ENCODE results near the gene SOX5. TPM values are rescaled to one million over a fixed set of nuclear protein-coding genes. Genes with fewer than 3 reads are reported as not detected.
"Not testable (repeated sequence)": the region's sequence is repeated elsewhere in the genome, so short reads cannot be mapped to it uniquely, and the experiment has no call there.

SOX5 gene
- total RNA-seq, 1 donor = 0.94 TPM

GRCh38 chr12:23831739-23832138 lies 117.7 kb downstream of the SOX5 start:
- Histone ChIP-seq H3K4me1 (ENCODE audit: insufficient read depth, low read length) (no peaks in the 10 kb centered on the region), H3K9me3 (ENCODE audit: low read depth, low read length) (no peaks in the 10 kb centered on the region), H3K27me3 (ENCODE audit: insufficient read depth, low read length) (no peaks in the 10 kb centered on the region), H3K4me3 (ENCODE audit: low read length) (no peak overlapping the region)

- H3K4me1 ChIP-seq (ENCODE audit: insufficient read depth, low read length) = no peaks in the 10 kb centered on the region
- no peak overlapping the region for H3K4me3 ChIP-seq (ENCODE audit: low read length)
- H3K9me3 ChIP-seq (ENCODE audit: low read depth, low read length) = no peaks in the 10 kb centered on the region
- no peaks in the 10 kb centered on the region for H3K27me3 ChIP-seq (ENCODE audit: insufficient read depth, low read length)
Measured at GRCh38 chr12:23830210-23830609, 119.3 kb downstream of the SOX5 start.

GRCh38 chr12:23827353-23827752 lies 122.1 kb downstream of the SOX5 start:
- no peaks in the 10 kb centered on the region for H3K4me1 ChIP-seq (ENCODE audit: insufficient read depth, low read length)
- H3K4me3 ChIP-seq (ENCODE audit: low read length) = no peak overlapping the region
- H3K9me3 ChIP-seq (ENCODE audit: low read depth, low read length) = no peaks in the 10 kb centered on the region
- H3K27me3 ChIP-seq (ENCODE audit: insufficient read depth, low read length) = no peaks in the 10 kb centered on the region

- H3K27me3 ChIP-seq (ENCODE audit: insufficient read depth, low read length); H3K4me3 ChIP-seq (ENCODE audit: low read length); H3K4me1 ChIP-seq (ENCODE audit: insufficient read depth, low read length): not testable (repeated sequence)
Measured at GRCh38 chr12:23825124-23825523, 124.3 kb downstream of the SOX5 start.

GRCh38 chr12:23824358-23824757 lies 125.1 kb downstream of the SOX5 start:
- no peaks in the 10 kb centered on the region for H3K4me1 ChIP-seq (ENCODE audit: insufficient read depth, low read length)
- H3K27me3 ChIP-seq (ENCODE audit: insufficient read depth, low read length) = no peaks in the 10 kb centered on the region
- no peaks in the 10 kb centered on the region for H3K9me3 ChIP-seq (ENCODE audit: low read depth, low read length)
- H3K4me3 ChIP-seq (ENCODE audit: low read length) = no peak overlapping the region

More at GRCh38 chr12:23825124-23825523, 124.3 kb downstream of the SOX5 start:
- H3K9me3 ChIP-seq (ENCODE audit: low read depth, low read length) = not testable (repeated sequence)

- H3K4me3 ChIP-seq (ENCODE audit: low read length); H3K9me3 ChIP-seq (ENCODE audit: low read depth, low read length); H3K27me3 ChIP-seq (ENCODE audit: insufficient read depth, low read length); H3K4me1 ChIP-seq (ENCODE audit: insufficient read depth, low read length): not testable (repeated sequence)
Measured at GRCh38 chr12:23822883-23823282, 126.6 kb downstream of the SOX5 start.

- no peaks in the 10 kb centered on the region for H3K9me3 ChIP-seq (ENCODE audit: low read depth, low read length)
- no peak overlapping the region for H3K4me3 ChIP-seq (ENCODE audit: low read length)
- no peaks in the 10 kb centered on the region for H3K27me3 ChIP-seq (ENCODE audit: insufficient read depth, low read length)
- no peaks in the 10 kb centered on the region for H3K4me1 ChIP-seq (ENCODE audit: insufficient read depth, low read length)
Measured at GRCh38 chr12:23817345-23817744, 132.1 kb downstream of the SOX5 start.

- Histone ChIP-seq H3K27me3 (ENCODE audit: insufficient read depth, low read length) (no peaks in the 10 kb centered on the region), H3K9me3 (ENCODE audit: low read depth, low read length) (no peaks in the 10 kb centered on the region), H3K4me1 (ENCODE audit: insufficient read depth, low read length) (no peaks in the 10 kb centered on the region), H3K4me3 (ENCODE audit: low read length) (no peak overlapping the region)
Measured at GRCh38 chr12:23816394-23816851, 133.0 kb downstream of the SOX5 start.

GRCh38 chr12:23815810-23816209 lies 133.7 kb downstream of the SOX5 start:
- Histone ChIP-seq H3K9me3 (ENCODE audit: low read depth, low read length) (no peaks in the 10 kb centered on the region), H3K4me3 (ENCODE audit: low read length) (no peak overlapping the region), H3K4me1 (ENCODE audit: insufficient read depth, low read length) (no peaks in the 10 kb centered on the region), H3K27me3 (ENCODE audit: insufficient read depth, low read length) (no peaks in the 10 kb centered on the region)

GRCh38 chr12:23813206-23813605 lies 136.3 kb downstream of the SOX5 start:
- Histone ChIP-seq H3K27me3 (ENCODE audit: insufficient read depth, low read length) (no peaks in the 10 kb centered on the region), H3K9me3 (ENCODE audit: low read depth, low read length) (no peaks in the 10 kb centered on the region), H3K4me1 (ENCODE audit: insufficient read depth, low read length) (no peaks in the 10 kb centered on the region), H3K4me3 (ENCODE audit: low read length) (no peak overlapping the region)

GRCh38 chr12:23810329-23810902 lies 139.1 kb downstream of the SOX5 start:
- no peaks in the 10 kb centered on the region for H3K9me3 ChIP-seq (ENCODE audit: low read depth, low read length)
- H3K27me3 ChIP-seq (ENCODE audit: insufficient read depth, low read length) = no peaks in the 10 kb centered on the region

GRCh38 chr12:23803540-23803939 lies 145.9 kb downstream of the SOX5 start:
- H3K9me3 ChIP-seq (ENCODE audit: low read depth, low read length) = no peaks in the 10 kb centered on the region
- H3K4me3 ChIP-seq (ENCODE audit: low read length) = no peak overlapping the region
- H3K27me3 ChIP-seq (ENCODE audit: insufficient read depth, low read length) = no peaks in the 10 kb centered on the region
- no peaks in the 10 kb centered on the region for H3K4me1 ChIP-seq (ENCODE audit: insufficient read depth, low read length)

More at GRCh38 chr12:23810329-23810902, 139.1 kb downstream of the SOX5 start:
- Histone ChIP-seq H3K4me3 (ENCODE audit: low read length) (no peak overlapping the region), H3K4me1 (ENCODE audit: insufficient read depth, low read length) (no peaks in the 10 kb centered on the region)

- Histone ChIP-seq H3K4me1 (ENCODE audit: insufficient read depth, low read length) (no peaks in the 10 kb centered on the region), H3K27me3 (ENCODE audit: insufficient read depth, low read length) (no peaks in the 10 kb centered on the region), H3K4me3 (ENCODE audit: low read length) (no peak overlapping the region), H3K9me3 (ENCODE audit: low read depth, low read length) (peaks cover 4% of the 10 kb centered on the region)
Measured at GRCh38 chr12:23795494-23795893, 154.0 kb downstream of the SOX5 start.

- H3K9me3 ChIP-seq (ENCODE audit: low read depth, low read length) = no peaks in the 10 kb centered on the region
- H3K27me3 ChIP-seq (ENCODE audit: insufficient read depth, low read length) = no peaks in the 10 kb centered on the region
- H3K4me1 ChIP-seq (ENCODE audit: insufficient read depth, low read length) = no peaks in the 10 kb centered on the region
- no peak overlapping the region for H3K4me3 ChIP-seq (ENCODE audit: low read length)
Measured at GRCh38 chr12:23781118-23781517, 168.4 kb downstream of the SOX5 start.

GRCh38 chr12:23775208-23775607 lies 174.3 kb downstream of the SOX5 start:
- no peaks in the 10 kb centered on the region for H3K27me3 ChIP-seq (ENCODE audit: insufficient read depth, low read length)
- H3K9me3 ChIP-seq (ENCODE audit: low read depth, low read length) = no peaks in the 10 kb centered on the region
- H3K4me3 ChIP-seq (ENCODE audit: low read length) = no peak overlapping the region
- H3K4me1 ChIP-seq (ENCODE audit: insufficient read depth, low read length) = no peaks in the 10 kb centered on the region

GRCh38 chr12:23771240-23771949 lies 178.1 kb downstream of the SOX5 start:
- no peaks in the 10 kb centered on the region for H3K9me3 ChIP-seq (ENCODE audit: low read depth, low read length)
- H3K27me3 ChIP-seq (ENCODE audit: insufficient read depth, low read length) = no peaks in the 10 kb centered on the region
- H3K4me3 ChIP-seq (ENCODE audit: low read length) = no peak overlapping the region
- H3K4me1 ChIP-seq (ENCODE audit: insufficient read depth, low read length) = no peaks in the 10 kb centered on the region

Data from mononuclear cell (primary cell).